Activated CD4-positive, alpha-beta T cell treated with anti-CD3 and anti-CD28 coated beads, Interleukin-2, amount 50 U/mL, for 48 hours (primary cell): ENCODE data around the gene CPLANE2.
"Not testable (repeated sequence)": the region's sequence is repeated elsewhere in the genome, so short reads cannot be mapped to it uniquely, and the experiment has no call there.

Experiments
- DNase-seq, 2 experiments: peaks; one replicate each; pipeline ENCODE4 v3.0.0-alpha.2; 2020

The CPLANE2 gene, protein sequence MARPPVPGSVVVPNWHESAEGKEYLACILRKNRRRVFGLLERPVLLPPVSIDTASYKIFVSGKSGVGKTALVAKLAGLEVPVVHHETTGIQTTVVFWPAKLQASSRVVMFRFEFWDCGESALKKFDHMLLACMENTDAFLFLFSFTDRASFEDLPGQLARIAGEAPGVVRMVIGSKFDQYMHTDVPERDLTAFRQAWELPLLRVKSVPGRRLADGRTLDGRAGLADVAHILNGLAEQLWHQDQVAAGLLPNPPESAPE

DNA sequence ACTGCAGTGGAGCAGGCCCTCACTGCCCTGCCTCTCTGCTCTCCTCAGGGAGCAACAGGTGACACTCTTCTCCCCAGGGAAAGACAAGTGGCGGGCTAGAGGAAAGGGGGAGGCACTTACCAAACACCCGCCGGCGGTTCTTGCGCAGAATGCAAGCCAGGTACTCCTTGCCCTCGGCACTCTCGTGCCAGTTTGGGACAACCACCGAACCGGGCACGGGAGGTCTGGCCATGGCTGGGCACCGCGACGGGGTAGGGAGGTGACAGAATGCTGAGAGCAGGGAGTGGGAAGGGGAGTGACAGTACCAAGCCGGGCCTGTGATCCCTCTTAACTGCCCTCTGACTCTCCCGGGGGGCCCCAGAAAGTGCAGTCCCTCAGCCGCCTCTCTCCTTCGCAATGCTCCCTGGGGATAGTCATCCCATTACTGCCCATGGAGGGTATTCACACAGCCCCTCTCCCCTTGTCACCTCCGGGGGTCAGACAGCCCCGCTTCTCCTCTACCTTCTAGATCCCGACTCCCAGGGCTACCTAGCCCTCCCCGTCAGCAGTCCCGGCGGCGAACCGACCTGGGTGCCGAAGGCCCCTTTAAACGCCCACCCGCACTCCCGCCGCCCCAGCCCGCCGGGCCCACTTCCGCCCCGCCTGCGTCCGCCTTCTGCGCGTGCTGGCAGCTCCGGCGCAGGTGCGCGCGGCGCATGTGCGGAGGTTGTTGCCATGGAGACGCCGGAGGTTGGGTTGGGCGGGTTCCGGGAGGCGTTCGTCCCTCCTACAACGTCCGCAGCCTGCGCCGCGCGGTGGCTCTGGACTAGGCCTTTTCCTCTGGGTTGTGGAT lies at the start of gene CPLANE2:
CPLANE2 (minus strand) TSS at position 673 of the 832 bp plus-strand sequence; CDS start at position 232, 441 bp downstream.
- DNase-seq = peak; percentile 97

- no peak for DNase-seq
Measured at GRCh38 chr1:16286122-16286521, 49.1 kb upstream of the CPLANE2 start.

DNA sequence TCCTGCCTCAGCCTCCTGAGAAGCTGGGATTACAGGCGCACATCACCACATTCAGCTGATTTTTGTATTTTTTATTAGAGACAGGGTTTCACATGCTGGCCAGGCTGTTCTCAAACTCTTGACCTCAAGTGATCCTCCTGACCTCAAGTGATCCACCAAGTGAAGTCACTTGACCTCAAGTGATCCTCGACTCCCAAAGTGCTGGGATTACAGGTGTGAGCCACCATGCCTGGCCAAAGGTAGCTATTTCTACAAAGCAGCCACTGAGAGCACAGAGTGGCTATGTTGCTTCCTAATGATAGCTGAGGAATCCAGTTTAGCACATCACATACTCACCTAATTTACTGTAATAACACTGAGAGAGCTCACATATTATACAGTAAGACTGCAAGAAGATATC lies 44.8 kb upstream of the CPLANE2 start:
- DNase-seq = no peak

DNA sequence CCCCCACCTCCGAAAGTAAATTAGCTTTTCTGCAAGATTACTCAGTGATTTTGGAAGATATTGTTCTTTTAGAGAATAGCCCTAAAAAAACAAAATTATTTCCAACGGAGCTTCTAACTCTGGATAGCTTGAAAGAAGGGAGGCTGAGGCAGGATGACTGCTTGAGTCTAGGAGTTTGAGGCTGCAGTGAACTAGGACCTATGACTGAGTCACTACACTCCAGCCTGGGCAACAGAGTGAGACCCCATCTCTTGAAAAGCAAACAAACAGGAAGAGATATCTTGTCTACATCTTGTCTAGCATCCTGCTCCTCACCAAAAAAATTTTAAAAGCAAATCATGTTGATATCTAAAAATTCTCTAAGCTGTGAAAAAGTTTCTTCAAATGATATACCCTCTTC lies 42.2 kb upstream of the CPLANE2 start:
- no peak for DNase-seq

DNA sequence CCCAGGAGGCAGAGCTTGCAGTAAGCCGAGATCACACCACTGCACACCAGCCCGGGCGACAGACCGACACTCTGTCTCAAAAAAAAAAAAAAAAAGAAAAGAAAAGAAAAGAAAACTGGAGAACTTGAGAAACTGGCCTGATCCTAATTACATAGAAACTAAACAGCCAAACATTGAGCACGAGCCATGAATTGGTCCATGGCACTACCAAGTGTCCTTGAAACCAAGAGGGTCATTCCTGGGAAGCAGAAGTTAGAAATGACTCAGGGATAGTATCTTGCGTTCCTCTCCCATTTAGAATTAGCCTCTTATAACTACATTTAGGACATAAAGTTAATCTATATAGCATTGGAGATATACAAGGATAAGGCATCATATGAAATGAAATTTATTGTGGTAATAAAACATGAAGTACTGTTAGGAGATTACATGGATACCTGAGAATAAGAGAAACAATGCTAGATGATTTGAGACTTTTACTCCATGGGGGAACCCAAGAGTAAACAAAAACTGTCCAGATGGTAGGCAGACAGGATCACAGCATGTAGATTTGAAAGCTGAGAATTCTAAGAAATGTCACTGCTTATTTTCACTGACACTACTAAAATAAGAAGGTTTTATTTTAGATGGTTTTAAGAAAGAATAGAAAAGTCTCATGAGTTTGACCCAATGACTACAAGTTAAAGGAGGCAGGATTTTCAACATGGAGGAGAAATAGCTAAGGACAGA lies 39.5 kb upstream of the CPLANE2 start:
- no peak for DNase-seq

DNA sequence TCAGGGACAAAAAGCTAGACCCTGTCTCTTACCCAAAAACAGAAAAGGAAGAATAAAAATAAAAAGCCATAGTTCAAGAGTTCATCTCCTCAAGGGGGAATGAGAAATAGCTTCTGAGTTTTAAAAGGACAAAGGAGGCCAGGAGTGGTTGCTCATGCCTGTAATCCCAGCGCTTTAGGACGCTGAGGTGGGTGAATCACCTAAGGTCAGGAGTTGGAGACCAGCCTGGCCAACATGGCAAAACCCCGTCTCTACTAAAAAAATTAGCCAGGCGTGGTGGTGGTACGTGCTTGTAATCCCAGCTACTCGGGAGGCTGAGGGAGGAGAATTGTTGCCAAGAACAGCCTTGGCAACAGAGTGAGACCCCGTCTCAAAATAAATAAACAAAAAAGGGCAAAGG lies 38.6 kb upstream of the CPLANE2 start:
- no peak for DNase-seq

- DNase-seq = no peak
Measured at GRCh38 chr1:16267690-16268180, 30.8 kb upstream of the CPLANE2 start.

DNA sequence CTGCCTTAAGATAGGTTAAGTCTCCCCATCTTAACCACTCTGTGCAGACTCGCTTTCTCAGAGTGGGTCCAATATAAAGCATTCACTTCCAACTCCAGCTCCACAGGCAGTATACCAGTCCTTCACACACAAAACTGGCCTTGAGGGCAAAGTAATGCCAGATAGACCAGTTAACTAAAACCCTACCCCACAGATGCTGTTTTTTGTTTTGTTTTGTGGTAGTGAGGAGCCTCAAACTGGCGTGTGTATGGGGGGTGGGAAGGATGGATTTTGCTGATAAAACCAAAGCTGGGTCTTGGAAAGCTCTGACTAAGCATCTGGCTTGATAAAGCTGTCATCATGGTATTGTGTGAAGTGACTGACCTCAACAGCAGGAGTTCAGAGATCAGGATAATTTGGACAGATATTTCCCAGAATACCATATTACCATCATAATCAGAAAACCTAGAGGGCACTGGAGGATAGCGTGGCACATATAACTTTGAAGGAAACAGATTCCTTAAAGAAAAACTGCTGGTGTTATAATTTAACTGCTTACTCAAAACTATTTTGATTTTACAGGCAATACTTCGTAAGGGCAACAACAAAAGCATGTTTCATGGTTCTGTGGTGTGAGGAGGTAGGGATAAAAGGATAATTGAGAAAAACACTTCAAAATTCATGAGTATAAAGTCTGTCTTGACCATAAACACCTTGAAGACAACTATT lies 29.6 kb upstream of the CPLANE2 start:
- DNase-seq = no peak

- DNase-seq = no peak
Measured at GRCh38 chr1:16262067-16262466, 25.1 kb upstream of the CPLANE2 start.

DNA sequence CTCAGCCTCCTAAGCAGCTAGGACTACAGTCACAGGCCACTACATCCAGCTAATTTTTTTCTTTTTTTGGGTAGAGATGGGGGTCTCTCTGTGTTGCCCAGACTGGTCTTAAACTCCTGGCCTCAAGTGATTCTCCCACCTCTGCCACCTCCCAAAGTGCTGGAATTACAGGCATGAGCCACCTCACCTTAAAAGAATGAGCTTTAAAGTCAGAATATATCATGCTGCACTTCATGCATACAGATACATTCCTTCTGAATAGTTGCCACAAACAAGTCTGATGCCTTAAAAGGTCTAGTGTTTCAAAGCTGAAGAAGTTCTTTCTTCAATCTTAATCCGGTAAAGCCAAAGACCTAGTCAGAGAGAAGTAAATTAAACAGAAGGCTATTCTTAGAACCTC lies 23.8 kb upstream of the CPLANE2 start:
- no peak for DNase-seq

DNA sequence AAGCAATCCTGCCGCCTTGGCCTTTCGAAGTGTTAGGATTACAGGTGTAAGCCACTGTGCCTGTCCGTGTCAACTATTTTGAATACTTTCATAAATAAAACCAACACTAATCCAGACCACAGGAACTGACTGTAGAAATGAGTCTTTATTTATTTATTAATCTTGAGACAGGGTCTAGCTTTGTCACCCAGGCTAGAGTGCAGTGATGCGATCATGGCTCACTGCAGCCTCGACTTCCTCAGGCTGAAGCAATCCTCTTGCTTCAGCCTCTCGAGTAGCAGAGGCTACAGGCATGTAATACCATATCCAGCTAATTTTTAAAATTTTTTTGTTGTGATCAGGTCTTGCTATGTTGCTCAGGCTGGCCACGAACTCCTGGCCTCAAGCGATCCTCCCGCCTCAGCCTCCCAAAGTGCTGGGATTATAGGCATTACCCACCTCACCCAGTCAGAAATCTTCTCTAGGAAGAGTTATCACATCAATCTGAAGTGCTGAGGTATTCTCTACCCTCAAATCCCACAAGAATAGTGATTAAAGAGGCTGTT lies 21.7 kb upstream of the CPLANE2 start:
- DNase-seq = no peak

- no peak for DNase-seq
Measured at GRCh38 chr1:16257968-16258367, 21.0 kb upstream of the CPLANE2 start.

DNA sequence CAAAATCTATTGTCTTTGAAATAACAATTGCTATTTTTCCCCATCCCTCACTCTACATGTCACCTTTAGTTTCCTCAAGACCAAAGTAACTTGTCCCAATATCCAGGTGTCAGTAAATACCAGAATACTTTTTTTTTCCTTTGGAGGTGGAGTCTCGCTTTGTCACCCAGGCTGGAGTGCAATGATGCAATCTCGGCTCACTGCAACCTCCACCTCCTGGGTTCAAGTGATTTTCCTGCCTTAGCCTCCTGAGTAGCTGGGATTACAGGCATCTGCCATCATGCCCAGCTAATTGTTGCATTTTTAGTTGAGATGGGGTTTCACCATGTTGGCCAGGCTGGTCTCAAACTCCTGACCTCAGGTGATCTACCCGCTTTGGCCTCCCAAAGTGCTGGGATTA lies 20.6 kb upstream of the CPLANE2 start:
- DNase-seq = not testable (repeated sequence)

DNA sequence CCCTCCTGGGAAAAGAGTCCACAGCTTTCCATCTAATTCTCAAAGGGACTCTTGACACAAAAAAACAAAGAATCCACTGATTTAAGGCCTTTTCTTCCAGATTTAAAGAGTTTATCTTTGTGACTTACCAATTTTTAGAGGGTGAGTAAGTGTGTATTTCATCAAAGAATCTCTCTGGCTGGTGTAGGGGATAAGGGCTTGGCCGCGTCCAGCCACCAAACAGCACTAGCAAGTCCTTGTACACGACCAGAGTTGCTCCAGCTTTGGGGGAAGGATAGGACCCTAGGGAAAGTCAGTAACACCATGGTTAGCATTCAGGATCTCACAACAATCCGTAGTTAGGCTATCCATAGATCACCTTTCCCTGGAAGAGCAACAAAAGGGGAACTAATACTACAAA lies 19.5 kb upstream of the CPLANE2 start:
- no peak for DNase-seq

DNA sequence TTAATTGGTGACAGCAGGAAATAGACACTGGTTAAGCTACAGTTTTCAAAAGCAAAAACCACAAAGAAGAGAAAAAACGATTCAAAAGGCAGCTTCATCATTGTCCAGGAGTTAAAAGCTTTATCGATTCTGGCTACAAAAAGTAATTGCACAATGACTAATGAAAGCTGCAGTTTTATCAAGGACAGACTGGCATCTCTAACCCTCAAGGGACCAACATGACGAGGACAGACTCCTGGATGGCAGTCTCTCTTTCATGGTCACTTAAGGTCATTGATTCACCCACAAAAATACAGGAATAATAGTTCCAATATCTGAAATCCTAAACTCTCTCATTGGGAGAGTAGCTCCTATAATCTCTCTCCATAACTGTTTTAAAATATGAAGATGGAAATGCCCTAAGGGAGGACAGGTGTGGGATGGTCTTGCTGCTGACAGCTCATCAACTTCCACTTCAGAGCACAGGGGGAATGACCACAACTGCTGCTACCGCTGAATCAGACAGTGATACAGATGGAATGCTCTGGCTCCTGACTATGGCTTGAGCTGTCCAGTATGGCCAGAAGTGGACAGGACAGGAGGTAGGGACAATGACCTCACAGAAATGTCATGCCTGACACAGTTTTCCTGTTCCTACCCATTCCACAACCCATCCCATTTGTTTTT lies 17.4 kb upstream of the CPLANE2 start:
- DNase-seq = no peak

- DNase-seq = no peak
Measured at GRCh38 chr1:16253332-16253922, 16.4 kb upstream of the CPLANE2 start.

GRCh38 chr1:16252912-16253311 lies 15.9 kb upstream of the CPLANE2 start:
- no peak for DNase-seq

DNA sequence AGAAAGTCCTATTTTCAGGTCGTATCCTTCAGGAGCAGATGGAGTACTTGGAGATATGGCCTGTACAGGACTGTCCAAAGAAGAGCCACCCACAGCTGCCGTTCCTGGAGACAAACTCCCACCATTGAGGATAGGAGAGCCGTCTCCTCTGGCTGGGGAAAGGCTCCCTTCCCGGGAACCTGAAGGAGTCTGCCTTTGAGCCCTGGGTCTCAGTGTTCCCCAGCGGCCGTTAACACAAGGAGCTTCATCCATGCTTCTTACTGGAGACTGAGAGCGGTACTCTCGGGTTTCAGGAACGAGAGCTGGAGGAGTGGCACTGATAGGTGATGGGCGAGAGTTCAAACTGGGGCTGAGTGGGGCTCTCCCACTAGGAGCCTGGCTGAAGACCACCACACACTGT lies 14.4 kb upstream of the CPLANE2 start:
- no peak for DNase-seq

- no peak for DNase-seq
Measured at GRCh38 chr1:16250524-16251251, 13.7 kb upstream of the CPLANE2 start.

- no peak for DNase-seq
Measured at GRCh38 chr1:16249596-16250241, 12.7 kb upstream of the CPLANE2 start.
